ENCODE measurements around the gene MIOS.

DNA sequence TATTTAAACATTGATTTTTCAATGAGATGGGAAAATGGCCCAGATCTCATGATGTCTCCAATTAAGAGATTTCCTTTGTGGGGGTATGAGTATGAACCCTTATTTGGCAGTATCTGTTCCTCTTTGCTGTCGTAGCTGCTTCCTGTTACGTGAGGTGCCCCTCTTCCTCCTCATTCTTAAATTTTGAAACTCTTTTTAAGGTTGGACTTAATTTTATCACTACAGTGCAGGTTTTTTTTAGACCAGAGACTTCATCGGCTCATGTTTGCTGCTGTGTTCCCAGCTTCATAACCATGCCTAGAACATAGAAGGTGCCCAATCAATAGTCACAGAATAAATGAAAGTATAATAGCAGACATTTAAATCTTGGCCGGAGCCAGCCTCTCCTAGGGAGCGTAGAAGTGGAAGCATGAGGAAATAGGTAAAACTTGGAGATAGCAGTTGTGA lies 2.4 kb downstream of the MIOS start:
- TF ChIP-seq CTCF (IDR thresholded peaks at IDR 0.05) (no peak), POLR2A (IDR thresholded peaks at IDR 0.05) (no peak)
